GM19463 (cell line): ENCODE data around the gene FBXL17.

Experiments
- ATAC-seq: cut with Tn5 transposase; IDR thresholded peaks from one replicate; pipeline ENCODE4 v1.9.1; 2021; ENCODE audit warnings: mild to moderate bottlenecking, moderate library complexity; ENCODE audit not compliant: unreplicated experiment

Gene FBXL17

DNA sequence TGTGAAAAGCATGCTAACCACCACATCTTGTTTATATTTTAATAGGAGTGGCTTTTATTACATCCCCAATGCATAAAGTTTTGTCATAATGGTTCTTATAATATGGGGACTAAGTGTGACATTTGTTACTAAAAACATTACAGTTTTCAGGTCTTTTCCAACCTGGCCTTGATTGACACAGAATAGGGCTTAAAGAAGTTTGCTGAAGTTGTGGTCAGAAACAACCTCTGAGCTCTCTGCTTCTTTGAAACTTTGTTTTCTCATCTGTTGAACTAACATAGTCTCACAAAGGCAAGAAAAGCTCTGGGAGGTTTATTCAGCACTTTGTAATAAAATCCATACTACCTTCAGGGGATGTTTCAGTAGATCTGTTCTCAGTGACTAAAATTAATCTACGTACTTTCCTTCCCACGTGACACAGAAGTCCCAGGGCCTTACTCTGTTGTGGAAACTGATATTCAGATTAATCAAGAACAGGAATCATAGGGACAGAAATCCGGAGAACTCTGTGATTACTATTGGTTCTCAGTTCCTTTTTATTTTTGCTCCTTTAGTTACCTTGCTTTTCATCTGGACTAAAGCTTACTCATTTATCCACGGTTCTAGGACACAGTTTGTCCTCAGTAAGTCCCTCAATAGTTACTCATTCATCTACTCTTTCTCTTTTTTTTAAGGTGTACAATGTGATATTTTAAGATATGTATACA, 422.2 kb downstream of the FBXL17 start:
- no peak for ATAC-seq

DNA sequence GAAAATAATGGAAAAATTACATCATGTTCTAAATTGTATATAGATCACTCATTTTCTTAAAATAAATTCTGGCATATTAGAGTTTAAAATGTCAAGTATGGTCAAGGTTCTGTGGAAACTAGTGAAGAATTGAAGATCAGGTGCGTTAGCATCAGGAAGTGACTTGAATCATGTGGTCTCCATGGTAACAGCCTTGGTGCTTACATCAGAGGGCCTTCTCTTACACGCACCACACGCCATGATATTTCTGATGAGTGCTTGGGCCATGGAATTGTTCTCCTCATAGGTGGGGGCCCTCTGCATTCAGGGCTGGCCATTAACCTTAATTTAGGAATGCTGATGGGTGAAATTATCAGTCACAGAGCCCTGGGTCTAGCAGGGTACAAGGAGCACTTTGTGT, 423.0 kb downstream of the FBXL17 start:
- ATAC-seq: no peak

DNA sequence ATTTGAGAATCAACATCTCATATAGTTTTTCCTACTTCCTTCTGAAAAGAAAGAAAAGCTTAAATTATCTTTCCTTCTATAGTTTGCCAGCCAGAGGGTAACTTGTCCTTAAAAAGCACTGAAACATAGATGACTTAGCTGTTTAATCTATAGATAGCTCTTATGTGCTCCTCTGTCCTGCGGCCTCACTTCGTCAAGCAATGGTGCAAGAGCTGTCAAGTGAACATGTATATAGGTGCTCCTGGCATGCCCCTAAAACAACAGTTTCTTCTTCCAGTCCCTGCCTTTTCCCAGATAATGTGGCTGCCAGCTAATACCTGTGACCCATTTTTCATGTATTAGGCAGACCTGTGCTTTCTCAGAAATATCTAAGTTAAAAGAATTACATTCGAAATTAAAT, 423.5 kb downstream of the FBXL17 start:
- ATAC-seq: no peak

DNA sequence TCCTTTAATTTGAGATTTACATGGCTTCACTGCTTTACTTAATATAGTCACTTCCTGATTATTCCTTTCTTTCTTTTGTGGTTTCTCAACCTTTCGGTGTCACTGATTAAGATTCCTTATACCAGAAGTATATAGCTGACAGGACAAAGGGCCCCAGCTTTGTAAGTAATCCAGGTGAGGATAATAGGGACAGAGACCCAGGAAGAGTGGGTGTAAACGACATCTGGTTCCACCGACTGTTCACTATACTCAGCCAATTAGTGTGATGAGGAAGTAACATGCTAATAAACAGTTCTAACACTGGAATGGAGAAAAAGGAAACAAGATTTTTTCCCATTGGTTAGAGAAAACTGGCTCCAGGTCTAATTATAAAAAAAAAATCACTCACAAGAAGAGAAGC, 424.8 kb downstream of the FBXL17 start:
- no peak for ATAC-seq

DNA sequence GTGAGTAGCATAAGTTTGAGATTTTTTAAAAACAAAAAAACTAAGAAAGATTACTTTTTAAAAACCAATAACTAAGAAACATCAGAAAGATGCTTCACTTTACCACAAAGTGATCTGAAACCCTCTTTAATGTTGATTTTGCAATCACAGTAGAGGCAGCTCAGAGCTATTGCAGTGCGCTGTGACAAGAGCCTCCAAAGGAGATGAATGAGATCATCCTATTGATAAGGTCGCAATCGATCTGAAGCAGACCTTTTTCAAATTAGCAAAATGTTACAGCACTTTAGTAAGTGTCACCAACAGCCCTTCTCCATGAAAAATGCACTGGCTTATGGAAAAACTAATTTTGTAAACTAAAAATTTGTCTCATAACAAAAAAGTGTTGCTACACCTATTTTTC, 426.6 kb downstream of the FBXL17 start:
- no peak for ATAC-seq

DNA sequence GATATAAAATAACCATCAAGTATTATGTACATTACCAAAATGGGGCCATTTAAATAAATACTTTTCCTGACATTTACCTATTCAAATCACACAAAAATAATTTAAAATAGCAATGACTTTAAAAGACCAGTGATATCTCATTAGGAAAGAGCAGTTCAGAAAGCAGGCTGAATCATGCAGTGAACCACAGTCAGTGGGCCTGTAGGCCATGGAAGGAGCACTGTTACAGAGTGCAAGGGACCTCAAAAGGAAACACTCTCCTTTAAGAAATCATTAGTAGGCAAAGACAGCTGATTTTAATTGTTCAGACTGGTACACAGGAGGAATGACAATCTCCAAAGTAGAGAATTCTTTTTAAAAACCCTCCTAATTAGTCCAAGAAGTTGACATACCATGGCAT, 427.6 kb downstream of the FBXL17 start:
- ATAC-seq: no peak

DNA sequence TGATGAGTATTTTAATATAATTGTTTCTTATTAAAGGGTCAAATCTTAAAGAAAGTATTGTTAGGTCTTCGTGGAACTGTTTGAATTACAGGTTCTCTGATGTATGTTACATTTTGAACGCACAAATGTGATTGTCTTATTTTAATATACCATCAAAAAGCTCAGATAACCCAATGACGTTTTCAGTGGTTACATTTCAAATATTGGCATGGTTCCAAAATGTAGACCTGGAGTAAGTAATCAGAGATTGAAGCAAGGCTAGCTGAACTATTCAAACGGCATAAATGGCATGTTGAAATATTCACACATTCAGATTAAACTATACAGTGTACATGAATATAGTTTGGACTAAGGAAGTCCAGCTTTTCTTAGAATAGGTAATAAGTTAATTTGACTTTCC, 429.4 kb downstream of the FBXL17 start:
- ATAC-seq: no peak

DNA sequence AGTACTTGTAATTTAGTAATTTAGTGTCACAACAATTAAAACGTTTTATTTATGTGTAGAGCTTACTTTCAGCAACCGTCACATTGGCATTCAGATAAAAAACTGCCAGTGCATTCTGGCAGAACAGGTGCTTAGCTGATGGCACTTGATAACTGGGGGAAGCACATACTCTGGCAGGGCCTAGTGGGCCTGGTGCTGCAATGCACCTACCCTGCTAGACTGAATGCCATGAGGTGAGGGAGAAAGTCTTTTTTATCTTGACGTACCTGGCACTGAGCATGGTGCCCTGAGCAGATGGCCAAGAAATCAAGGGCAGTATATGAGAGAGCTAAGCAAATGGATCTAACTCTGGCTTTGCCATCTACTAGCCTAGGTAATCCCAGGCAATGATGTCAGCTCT, 430.6 kb downstream of the FBXL17 start:
- no peak for ATAC-seq

DNA sequence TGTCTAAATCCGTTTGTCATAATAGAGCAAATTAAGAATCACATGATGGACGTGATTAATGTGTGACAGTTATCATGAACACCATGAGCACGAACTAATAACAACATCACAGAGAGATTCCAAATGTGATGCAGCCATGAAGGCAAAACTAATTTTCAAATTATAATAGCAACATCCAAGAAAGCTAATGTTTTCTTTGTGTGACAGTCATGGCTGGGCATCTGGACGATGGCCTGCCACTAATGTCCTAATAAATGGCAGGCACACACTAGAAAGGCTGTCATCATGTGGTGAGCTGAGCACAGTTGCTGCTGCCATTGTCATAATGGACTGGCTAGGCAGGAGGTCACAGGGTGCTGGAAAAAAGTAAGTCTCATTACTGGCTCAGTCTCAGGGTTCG, 431.1 kb downstream of the FBXL17 start:
- no peak for ATAC-seq

DNA sequence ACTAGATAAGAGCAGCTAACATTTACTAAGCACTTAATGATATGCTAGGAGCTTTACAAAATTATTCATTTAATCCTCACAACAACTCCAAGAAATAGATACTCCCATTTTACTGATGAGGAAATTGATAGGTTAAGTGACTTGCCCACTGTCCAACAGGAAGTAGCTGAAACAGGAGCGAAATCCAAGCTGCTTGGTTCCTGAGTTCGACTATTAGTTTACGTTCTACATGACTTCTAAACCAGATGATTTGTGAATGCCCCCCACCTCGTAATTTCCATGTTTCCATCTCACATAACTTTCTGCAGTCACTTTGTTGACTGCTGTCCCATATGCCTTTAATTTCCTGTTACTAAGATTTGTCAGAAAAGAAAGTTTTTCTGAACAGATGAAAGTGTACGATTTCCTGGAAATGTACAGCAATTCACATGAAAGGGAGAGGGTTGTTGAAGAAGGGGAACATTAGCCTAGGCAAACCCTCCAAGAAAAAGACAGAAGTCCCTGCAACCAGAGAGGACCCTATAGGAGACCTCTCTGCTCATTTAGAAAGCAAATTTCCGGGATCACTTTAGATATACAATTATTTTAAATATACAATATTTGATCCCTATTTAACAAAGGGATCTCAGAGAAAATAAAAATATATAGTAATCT, 432.1 kb downstream of the FBXL17 start:
- ATAC-seq: no peak

DNA sequence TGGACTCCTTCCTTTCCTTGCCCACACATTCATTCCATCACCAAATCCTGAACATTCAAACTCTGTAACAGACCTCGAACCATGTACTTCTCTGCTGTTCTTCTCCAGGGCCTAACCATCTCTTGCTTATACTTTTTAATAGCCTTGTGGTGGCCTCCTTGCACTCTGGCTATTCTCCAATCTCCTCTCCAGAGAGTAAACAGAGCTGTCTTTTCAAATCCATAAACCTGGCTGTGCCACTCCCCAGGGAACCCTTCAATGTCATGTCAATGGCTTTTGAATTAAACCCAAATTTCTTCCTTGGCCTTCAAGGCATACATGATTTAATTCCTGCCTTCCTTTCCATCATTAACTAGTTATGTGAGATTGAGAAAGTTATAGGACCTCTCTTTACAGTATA, 433.5 kb downstream of the FBXL17 start:
- ATAC-seq: no peak

DNA sequence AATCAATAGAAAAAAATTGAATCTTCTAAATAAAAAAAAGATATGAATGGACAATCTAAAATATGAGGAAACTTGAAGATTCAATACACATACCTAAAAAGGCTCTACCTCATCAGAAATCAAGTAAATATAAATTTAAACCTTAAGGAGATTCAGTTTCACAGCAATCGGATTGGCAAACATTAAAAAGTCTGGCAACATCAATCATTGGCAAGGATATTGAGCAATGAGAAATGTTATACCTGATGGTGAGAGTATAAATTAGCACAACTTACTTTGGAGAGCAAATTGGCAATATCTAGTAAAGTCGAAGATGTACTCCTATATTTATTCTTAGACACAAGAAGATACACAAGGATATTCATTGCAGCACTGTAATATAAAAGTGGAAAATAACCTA, 436.8 kb downstream of the FBXL17 start:
- ATAC-seq: no peak

DNA sequence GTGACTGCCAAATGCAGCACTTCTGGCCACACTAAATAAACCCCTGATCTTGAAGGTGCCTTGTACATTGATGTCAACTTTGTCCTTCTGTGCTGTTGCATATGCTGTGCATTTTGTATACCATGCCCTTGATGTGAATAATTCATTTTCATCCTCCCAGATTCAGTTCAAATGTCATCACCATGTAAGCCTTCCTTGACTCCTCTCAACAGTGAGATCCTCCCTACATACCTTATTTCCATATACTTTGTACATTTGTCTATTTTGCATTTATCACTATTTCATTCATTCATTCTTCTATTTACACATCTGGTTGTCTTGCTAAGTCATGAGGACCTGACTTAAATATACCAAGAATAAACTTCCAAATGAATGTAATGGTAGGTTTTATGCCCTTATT, 438.0 kb downstream of the FBXL17 start:
- ATAC-seq: no peak

DNA sequence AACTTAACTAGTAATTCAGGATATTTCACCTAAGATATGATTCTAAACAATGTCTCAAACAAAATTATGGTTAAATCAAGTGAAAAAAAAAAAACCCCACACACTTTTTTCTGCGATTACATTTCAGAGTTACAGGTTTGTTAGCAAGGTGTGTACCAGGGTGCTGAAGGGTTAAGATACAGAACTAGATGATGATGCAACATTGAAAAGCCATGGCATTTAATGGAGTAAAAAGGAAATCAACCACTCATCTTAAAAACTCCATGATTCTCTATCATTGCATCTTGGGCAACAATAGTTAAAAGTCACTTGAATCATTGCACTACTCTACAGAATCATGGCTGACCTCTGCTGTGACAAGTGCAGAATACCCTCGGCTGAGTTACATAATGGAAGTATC, 440.9 kb downstream of the FBXL17 start:
- ATAC-seq: no peak

DNA sequence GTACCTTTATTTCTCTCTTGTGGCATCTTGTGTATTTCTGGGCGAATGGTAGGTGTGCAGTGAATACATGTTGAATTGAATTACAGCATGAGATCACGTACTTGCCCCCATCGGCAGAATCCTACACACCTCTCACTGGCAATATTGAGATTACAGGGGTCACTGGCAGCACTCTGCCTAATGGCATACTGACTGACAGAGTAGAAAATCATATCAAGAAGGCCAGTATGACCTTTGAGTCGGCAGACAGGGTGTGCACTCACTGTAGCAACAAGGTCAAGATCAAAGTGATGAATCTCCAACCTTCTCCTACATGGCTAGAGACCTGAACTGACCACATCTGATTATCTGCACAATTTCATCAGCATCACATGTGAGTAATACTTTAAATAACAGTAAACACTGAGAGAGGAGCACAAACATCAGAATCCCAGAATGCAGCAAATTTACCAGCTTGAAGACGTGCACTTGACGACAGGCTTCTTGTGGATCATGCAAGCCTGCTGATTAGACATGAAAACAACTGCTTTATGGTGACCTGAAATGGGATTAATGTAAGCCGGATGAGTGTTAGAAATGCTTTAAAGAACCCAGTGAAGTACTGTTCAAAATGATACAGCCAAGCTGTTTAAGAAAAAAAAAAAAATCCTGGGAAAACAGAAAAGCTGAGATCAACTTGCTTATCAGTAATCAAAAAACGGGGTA, 444.1 kb downstream of the FBXL17 start:
- no peak for ATAC-seq

DNA sequence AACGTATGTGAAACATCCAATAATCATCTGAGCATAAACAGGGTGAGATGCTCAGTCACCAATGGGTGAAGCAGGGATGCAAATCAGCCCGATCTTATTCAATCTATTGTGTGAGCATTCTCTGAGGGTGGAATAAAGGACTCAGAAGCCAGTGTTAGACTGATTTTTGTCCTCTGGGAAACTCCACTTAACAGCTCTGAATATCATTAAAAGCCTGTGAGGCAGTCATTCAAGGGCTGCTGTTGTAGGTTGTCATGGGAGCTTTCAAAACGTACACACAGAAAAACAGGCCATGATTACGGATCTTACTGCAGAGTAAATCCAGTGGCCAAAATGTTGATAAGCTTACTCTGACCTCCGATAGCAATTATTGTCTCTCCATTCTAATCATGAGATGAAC, 444.7 kb downstream of the FBXL17 start:
- no peak for ATAC-seq

DNA sequence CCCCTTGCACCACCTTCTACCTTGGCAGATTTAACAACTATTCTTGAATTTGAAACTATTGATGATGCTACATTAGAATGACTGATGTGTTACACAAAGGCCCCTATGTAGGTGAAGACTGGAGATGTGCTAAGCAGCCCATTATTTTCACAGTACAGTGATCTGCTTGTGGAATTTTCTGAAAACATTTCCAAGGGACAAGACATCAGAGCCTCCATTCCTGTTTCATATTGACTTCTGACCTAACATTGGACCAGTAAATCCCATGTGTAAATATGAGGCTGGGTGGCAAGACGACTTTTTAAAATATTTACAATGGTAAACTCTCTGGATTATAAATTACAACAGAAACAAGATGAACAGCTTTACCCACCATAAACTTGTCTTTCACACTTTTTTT, 445.4 kb downstream of the FBXL17 start:
- ATAC-seq: no peak

DNA sequence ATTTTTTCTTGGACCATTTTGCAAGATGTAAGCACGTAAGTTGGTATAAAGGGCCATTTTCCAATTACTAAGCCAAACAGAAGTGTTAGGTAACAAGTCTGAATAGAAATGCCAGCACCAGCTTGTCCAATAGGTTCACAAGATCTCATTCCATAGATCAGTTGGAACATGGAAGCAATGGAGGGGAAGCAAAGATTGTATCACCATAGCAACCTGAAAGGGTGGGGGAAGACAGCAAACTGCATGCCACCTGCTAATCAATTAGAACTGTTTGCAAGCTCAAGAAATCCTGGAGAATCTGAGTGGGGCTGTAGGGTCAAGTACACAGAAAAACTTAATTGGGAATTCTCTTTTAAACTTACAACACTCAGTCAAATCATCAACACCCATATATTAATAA, 446.3 kb downstream of the FBXL17 start:
- ATAC-seq: no peak

DNA sequence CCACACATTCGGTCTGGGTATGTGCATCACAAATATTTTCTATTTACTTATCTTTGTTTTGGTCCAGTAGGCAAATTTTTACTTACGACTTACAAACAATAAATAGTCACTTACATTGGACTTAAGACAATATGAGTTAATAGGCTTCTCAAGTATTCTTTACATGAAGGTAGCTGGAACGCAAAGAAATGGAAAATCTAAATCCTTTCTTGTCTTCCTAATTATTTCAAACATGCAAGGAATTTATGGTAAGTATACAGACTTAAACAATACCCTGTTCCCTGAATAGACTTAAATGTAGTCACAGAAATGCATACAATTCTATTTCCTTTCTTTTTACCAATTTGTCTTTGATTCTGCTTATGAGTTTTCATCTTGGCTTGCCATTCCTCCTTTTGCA, 448.6 kb downstream of the FBXL17 start:
- no peak for ATAC-seq

DNA sequence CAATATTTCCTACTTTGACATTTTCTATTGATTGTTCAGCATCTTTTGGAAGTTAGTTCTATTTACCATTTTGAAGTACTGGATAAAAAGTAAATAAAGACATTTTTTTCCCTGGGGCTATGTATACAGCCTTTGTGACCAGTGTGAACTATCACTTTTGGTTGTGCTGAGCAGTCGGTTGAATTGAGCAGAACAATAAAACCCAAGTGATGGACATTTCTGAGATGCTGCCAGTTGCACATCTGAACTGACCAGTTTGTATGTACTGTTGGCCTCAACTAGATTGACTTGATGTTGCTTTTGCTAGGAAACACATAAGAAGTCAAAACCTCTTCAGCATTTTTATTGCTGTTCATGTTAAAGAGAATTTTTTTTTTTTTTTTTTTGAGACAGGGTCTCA, 451.0 kb downstream of the FBXL17 start:
- ATAC-seq: no peak

DNA sequence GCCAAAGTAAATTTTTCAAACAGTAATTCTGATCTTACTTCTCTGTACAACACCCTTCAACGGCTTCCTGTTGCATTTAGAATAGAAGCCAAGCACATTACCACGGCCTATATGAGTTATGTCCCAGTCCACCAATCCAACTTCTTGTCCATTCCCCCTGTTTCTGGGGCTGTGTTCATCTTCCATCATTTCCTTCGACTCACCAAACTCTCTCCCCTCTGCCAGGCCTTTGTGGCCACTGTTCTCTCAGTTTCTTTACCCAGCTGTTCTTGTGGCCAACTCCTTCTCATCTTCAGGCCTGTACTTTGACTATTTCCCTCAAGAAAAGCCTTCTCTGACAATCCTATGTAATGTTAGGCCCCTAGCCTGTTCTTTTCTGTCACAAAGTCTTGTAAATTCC, 451.8 kb downstream of the FBXL17 start:
- ATAC-seq: no peak

DNA sequence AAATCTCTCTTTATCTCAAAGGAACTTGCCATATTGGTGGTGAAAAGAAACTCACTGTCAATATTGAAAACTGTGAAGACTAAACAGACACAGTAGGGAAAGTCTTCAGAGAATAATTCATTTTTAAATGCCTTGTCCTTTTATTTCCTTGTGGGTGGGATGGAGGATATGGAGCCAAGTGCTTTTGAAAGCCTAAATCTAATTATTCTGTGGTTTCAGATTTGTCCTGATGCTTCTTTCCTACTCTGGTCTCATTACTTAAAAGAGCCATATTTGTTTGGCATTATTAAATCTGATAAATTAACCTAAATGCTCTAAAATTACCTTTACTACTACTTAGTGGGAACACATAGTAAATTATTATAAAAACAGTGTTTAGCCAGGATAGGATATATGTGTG, 452.8 kb downstream of the FBXL17 start:
- no peak for ATAC-seq
